ENCODE data around the gene CDAN1. TPM values are rescaled to one million over a fixed set of nuclear protein-coding genes. Genes with fewer than 3 reads are reported as not detected.

CDAN1 gene
- total and polyA plus RNA-seq, 2 of the 4 experiments (the other 2 are of a cell fraction): 4.7 to 5.6 TPM

DNA sequence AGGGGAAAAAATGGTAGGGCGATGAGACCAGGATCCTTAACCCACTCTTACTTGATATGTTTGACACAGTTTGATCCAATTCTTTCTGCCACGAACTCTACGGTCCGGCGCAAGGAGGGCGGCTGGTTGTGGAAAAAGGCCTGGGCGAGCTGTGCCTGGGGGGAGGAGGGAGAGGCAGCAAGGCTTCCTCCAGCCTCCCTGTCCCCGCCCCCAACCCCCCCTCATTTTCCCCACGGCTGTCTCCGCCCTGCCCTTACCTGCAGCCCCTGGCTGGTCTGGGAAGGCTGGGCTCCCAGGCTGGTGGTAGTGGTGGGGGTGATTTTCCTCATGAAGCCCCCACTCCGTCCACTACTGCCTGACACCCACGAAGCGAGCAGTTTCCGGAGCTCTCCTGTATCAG is 8.0 kb downstream of the CDAN1 start:
- intact Hi-C loops (cut with micrococcal nuclease): no loop called here
- Histone ChIP-seq H2AFZ (replicated peaks; ENCODE audit: low read length, poor library complexity) (no peak overlapping the region), H3K9ac (ENCODE audit: low read depth, low read length) (no peak overlapping the region), H3K4me3 (ENCODE audit: insufficient read depth, low read depth, low read length) (no peak overlapping the region), H3K9me1 (ENCODE audit: insufficient read depth, low read length) (0 out of 2 replicates have a peak, but pooled peaks cover under 1% of the 10 kb centered on the region), H3K18ac (ENCODE audit: low read depth, low read length) (no peak overlapping the region), H3K36me3 (ENCODE audit: control insufficient read depth, insufficient read depth, low read length) (peaks cover 85% of the 10 kb centered on the region), H2BK5ac (ENCODE audit: low read depth, low read length, poor library complexity, severe bottlenecking) (no peak overlapping the region), H4K91ac (ENCODE audit: insufficient read depth, low read depth, low read length) (no peak overlapping the region), H2BK15ac (ENCODE audit: low read depth, low read length) (no peak overlapping the region), H4K5ac (ENCODE audit: low read depth, low read length) (no peak overlapping the region), H3K9me3 (ENCODE audit: control insufficient read depth, insufficient read depth, low read length) (no peaks in the 10 kb centered on the region), H3K27me3 (ENCODE audit: control insufficient read depth, insufficient read depth, low read length) (no peaks in the 10 kb centered on the region), H2AK9ac (replicated peaks; ENCODE audit: low read depth, low read length, poor library complexity) (no peak overlapping the region), H4K20me1 (ENCODE audit: insufficient read depth, low read length) (no peaks in the 10 kb centered on the region; the same call in 1 of the 2 replicates), H3K4me1 (ENCODE audit: control insufficient read depth, insufficient read depth, low read length) (no peaks in the 10 kb centered on the region), H2BK20ac (ENCODE audit: low read depth, low read length) (no peak overlapping the region), H3K4ac (ENCODE audit: low read depth, low read length) (no peak overlapping the region), H2AK5ac (ENCODE audit: low read depth, low read length) (no peak overlapping the region), H3K4me2 (ENCODE audit: low read depth, low read length) (no peak overlapping the region), H2BK120ac (ENCODE audit: low read depth, low read length) (no peak overlapping the region), H3K14ac (replicated peaks; ENCODE audit: low read depth, low read length) (no peak overlapping the region), H3K27ac (ENCODE audit: insufficient read depth, low read length) (no peak overlapping the region), H4K8ac (ENCODE audit: low read depth in 2 of 2, low read length in 2 of 2) (no peak overlapping the region), H3K23ac (ENCODE audit: low read depth, low read length) (no peak overlapping the region), H3K79me1 (ENCODE audit: low read depth in 1 of 2, low read length in 2 of 2) (peaks cover 0 to 6% of the 10 kb centered on the region in 2 experiments; a peak in 3 of 4 replicates), H3K56ac (ENCODE audit: extremely low read depth, insufficient read depth, low read length) (no peak overlapping the region)
- ChIA-PET CTCF (no interaction called here), POLR2A (ENCODE audit: unreplicated experiment) (interaction anchor here (0.5 kb wide), 1 partner anchor 14 kb away, joined by 5 read pairs; no protein-coding TSS in a partner anchor)
- dilution Hi-C loops (cut with HindIII; ENCODE audit: low sequenced_read_pairs, unreplicated experiment): no loop called here
- 100% methylated on average over 1 of the region's 14 CpGs; no CpG with 5 or more reads in 1 of the 2 experiments for WGBS, 2 experiments (ENCODE audit: extremely low coverage in 2 of 2, insufficient read length in 1 of 2)
- in situ Hi-C loops (cut with MboI; ENCODE audit: low sequenced_read_pairs): no loop called here
- no peak for TF ChIP-seq MAZ (IDR thresholded peaks at IDR 0.05; ENCODE audit: borderline replicate concordance, low read depth, low read length)
- TF ChIP-seq POLR2A (IDR thresholded peaks at IDR 0.05; ENCODE audit: low read depth, low read length): no peak
- TF ChIP-seq CHD1 (IDR thresholded peaks at IDR 0.05; ENCODE audit: low read depth, low read length): no peak
- no peak for TF ChIP-seq RAD21 (IDR thresholded peaks at IDR 0.05; ENCODE audit: low read length)
- no peak for TF ChIP-seq RCOR1 (IDR thresholded peaks at IDR 0.05; ENCODE audit: insufficient replicate concordance, low read length)
- no peak for TF ChIP-seq BHLHE40 (IDR thresholded peaks at IDR 0.05; ENCODE audit: low read depth, low read length)
- no peak for TF ChIP-seq FOS (IDR thresholded peaks at IDR 0.05; ENCODE audit: low read depth, low read length)
- no TSS peak for BruUV-seq (replicated peaks)
- DNase-seq (no peak), ATAC-seq (ENCODE audit: low read depth) (no peak)

All from IMR-90 (cell line).